HG02623 (cell line): ENCODE measurements around the gene SLC36A3.
"Not testable (repeated sequence)": the region's sequence is repeated elsewhere in the genome, so short reads cannot be mapped to it uniquely, and the experiment has no call there.

Experiments
- ATAC-seq: cut with Tn5 transposase; IDR thresholded peaks from one replicate; pipeline ENCODE4 v1.9.1; 2021; ENCODE audit warnings: moderate library complexity; ENCODE audit not compliant: unreplicated experiment

SLC36A3 gene

DNA sequence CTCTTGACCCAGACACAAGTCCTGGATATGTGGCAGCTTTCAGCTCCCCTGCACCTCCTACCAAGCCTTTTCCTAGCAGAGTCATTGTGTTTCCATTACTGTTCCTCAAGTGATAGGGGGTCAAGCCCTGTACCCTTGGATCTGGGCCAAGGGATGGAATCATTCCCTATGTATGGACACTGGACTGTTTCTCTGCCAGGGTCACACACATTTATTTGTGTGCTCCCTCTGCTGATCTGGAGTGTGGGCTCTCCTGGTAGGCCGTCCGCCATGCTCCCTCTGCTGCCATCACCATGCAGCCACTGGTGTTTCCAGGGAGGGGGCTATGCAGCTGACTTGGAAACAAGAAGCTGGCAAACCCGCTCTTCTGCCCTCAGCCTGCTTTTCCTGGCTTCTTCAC, 41.0 kb downstream of the SLC36A3 start:
- ATAC-seq: no peak

DNA sequence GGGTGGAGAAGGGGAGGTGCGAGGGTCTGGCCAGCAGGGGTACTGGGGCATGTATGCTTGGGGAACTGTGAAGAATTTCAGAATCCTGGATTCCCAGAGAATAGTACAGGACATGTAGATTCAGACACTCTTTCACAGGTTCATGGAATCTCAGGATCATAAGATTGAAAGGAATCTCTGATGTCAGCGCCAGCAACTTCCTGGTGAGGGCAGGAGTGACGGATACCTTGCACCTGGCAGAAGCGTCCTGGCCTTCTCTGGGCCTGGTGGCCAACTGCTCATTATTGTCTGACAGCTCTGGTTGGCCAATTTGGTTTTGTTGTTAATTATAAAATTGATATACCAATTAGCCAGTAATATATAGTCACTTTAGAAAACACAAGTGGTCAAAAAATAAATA, 43.6 kb downstream of the SLC36A3 start:
- ATAC-seq: no peak

DNA sequence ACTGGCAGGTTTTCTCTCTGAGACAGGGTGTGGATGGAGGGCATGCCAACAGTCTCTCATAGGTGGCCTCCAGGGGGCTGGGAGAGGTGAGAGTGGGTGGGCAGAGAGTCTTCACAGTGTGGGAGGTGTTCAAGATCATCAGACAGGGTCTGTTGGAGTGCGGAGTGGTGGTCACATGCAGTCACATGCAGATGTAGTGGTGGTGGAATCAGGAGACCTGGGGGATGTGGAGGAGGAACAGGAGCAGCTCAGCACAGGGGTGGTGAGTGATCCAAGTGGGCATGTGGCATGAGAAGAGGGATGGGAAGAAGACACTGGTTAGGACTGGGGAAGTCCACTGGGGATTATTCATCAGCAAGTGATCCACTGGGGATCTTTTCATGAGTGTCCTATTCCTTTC, 44.8 kb downstream of the SLC36A3 start:
- no peak for ATAC-seq

DNA sequence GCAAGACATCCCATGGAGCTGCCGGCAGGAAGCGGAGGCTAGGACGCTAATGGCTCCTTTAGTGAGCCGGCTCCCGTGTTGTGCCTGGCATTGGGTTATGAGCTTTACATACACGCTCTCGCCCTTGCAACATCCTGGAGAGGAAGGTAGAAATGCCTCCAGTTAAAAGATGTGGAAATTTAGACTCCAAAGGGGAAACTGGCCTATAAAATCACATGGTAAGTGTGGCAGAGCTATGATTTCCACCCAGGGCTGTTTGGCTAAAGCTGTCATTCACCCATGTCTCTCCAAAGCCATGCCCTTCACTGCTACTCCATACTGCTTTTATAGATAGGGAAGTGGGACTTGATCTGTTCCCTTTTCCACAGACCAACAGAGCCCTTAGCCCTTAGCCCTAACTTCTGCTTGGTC, 45.4 kb downstream of the SLC36A3 start:
- no peak for ATAC-seq

DNA sequence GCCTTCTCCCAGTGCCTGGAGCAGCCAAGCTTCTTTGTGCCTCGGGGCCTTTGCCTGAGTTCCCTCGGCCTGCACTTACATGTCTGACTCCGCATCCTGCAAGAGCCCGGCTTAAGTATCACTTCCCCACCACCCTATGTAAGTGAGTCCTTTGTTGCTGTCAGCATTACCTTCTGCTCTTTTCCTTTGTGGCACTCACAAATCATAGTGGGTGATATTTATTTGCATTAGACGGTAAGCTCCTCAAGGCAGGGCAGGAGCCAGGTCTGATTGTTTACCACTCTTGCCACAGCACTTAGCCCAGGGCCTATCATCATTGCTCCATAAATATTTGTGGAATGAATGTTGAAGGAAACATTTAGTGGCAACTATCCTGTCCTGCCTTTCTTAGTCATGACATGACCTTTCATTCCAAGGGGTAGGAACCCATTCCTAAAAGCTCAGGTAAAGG, 45.8 kb downstream of the SLC36A3 start:
- ATAC-seq: peak; percentile 25

DNA sequence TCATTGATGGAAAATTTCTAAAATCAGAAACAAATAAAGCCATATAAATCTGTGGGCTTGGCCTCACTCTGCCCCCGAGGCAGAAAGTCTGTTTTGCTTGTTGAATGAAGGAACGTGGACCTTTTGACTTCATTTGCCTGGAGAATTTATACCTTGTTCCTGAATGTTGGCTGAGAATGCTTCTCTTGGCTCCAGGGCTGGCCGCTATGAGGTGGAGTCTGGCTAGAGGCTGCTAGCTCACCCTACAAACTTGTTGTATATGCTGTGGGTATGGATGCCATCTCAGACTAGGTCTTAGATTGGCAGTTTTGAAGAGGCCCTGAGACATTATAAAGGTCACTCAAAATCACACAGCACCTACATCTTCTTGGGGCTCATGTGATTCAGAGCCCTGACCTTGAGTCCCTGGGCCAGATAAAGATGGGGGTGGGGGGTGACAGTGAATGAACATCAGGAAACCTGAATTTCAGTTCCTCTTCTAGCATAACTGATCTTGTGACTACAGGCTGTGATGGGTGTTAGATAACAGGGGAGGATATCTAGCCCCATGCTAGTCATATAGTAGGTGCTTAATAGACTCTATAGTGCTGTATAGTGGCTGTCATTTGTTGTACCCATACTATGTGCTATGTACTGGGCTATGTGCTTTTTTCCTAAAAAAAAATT, 47.8 kb downstream of the SLC36A3 start:
- ATAC-seq: peak; percentile 32

DNA sequence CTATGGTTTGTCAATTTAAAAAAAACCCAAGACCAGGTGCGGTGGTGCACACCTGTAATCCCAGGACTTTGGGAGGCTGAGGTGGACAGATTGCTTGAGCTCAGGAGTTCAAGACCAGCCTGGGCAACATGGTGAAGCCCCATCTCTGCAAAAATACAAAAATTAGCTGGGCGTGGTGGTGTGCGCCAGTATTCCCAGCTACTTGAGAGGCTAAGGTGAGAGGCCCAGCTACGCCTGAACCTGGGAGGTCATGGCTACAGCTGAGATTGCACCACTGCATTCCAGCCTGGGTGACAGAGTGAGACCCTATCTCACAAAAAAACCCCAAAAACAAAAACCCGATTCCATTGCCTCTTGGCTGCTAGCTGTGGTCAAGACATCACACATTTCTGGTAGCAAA, 48.6 kb downstream of the SLC36A3 start:
- ATAC-seq: not testable (repeated sequence)

DNA sequence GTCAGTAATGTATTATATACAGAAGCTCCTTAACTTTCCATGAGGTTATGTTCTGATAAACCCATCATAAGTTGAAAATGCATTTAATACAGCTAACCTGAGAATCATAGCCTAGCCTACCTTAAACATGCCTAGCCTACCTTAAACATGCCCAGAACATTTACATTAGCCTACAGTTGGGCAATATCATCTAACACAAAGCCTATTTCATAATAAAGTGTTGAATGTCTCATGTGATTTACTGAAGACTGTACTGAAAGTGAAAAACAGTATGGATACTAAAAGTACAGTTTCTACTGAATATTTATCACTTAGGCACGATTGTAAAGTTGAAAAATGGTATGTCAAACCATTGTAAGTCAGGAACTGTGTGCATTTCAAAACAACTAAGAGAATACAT, 49.0 kb downstream of the SLC36A3 start:
- no peak for ATAC-seq

DNA sequence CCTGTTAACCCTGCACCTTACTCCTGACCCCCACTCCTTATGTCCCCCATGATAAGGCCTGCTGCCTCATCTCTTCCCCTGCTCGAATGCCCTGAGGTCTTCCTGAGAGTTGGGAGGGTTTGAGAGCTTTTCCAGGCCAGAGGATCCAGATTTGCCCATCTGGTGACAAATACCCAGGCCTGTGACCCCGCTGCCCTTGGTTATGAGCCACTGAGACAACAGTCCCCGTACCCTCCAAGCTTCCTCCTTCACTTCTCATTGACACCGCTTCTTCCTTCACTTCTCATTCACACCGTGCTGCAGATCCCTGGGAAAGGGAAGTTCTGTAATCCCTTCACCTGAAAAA, 50.0 kb downstream of the SLC36A3 start:
- no peak for ATAC-seq

DNA sequence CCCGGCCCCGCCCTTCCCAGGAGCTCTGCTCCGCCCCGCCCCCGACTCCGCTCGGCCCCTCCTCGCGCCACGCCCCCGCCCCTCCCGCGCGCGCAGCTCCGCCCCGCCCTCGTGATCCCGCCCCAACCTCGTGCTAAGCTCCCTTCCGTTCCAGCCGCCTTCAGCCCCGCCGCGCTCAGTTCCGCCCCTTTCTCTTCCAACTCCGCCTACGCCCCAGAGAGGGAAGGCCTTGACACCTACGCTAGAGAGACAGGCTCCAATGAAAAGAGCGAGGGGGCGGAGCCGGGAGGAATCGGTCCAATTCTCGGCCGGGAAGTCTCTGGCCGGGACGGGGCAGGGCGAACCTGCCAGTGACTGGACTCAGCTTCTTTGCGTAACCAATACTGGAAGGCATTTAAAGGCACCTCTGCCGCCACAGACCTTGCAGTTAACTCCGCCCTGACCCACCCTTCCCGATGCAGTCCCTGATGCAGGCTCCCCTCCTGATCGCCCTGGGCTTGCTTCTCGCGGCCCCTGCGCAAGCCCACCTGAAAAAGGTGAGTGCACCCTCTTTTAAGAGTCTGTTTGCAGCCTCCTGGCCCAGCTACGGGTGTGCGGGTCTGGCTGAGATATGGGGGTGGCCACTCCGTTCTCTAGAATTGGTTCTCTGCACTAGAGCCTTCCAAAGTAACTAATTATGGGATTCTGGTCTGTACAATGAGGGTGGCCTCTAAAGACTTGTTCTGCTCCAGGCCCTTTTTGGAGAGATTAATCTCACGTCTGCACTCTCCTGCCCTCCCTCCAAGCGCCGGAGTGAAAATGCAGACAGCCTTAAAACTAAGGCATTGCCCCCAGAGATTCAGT, 50.6 kb downstream of the SLC36A3 start, which contains the start of gene GM2A:
GM2A (plus strand) TSS at position 424 of the 843 bp plus-strand sequence; CDS start at position 456, 32 bp downstream.
- ATAC-seq: peak; percentile 74

DNA sequence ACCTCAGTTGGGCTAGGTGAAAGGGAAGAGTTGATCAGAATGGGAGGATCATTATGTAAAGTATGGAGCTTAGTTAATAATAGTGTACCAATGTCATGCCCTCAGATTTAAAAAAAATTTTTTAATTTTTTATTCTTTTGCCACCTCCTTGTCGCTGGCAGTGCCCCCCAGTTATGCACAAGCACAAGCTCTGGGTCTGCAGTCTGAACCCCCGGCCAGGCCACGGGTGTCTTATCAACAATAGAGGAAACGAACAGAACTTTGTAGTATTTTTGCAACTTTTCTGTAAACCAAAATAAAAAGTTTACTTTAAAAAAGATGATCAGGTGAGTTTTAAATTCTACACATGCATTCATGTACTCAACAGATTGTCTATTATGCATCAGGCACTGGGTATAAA, 51.9 kb downstream of the SLC36A3 start:
- no peak for ATAC-seq

DNA sequence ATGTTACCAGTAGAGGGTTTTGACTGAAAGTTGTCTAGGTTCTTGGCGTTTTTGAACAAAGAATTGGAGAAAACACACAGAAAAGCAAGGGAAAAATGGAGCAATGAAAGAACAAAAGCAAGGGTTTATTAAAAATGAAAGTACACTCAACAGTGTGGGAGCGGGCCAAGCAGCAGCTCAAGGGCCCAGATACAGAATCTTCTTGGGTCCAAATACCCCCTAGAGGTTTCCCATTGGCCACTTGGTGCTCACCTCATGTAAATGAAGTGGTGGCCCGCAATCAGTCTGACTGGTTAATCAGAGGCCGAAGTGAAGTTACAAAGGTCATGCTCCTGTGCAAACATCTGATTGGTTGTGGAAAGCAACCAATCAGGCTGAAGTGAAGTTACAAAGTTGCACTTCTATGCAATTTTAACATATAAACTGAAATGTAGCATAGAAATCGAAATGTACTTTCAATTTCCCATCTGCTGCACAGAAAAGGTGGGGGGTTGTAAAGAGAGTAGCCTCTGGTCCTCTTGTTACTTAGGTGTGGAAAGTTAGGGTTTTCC, 52.5 kb downstream of the SLC36A3 start:
- no peak for ATAC-seq

DNA sequence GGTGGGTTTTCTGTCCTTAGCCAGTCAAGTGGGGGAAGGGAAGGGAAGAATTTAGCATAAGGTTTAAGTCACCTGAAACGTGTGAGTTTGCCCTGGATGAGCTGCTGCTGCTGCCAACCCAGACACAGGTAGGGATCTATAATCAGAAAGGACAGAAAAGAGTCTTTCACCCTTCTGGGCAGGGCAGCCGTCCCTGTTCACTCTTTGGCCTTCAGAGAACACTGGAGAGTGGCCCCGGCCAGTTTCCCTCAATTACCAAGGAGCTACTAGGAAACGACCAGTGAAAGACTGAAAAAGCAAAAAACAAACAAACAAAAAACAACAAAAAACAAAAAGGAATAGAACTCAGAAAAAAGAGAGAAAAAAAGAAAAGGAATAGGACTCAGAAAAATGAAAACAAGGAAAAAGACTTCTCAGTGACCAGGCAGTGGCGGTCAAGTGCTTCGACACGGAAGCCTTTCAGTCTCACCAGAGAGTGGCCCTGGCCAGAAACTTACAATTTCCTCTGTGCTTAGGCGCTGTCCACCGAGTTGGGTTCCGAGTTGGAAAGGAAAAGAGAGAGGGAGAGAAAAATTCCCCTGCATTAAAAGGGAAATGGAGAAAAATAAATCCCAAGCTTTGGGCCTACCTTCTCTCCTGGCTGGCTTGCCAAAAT, 53.1 kb downstream of the SLC36A3 start:
- no peak for ATAC-seq

DNA sequence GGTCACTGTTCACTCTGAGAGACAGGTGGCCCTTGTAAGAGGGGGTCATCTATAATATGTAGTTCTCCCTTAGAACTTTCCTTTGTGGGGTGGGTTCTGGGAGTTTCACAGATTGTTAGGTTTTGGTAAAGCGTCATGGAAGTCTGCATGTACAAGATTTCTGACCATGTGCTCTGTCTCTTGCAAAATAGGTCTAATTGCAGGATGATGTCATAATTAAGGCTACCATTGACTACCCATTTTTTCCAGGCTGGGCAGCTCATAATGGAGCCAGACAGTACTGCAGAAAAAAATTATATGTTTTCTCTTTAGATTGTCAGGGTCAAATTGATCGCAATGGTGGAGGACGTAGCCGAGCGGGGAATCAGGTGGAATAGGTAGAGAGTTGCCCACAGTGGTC, 54.3 kb downstream of the SLC36A3 start:
- ATAC-seq: no peak

DNA sequence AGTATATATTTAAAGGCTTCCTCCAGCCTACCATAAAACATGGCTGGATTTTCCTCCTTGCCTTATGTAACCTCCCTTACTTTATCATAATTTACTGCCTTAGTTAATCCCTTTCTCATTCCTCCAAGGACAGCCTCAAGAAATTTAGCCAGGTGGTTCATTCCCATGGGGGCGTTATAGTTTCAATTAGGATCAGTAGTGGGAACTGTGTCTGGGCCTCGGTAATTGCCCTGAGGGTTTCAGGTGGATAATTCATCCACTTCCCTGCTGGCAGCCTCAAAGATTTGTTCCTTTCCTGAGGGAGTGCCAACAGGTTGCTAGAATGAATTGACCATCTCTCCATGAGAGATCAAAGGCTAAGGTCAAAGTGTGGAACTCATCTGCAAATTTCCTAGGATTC, 54.9 kb downstream of the SLC36A3 start:
- ATAC-seq: no peak

DNA sequence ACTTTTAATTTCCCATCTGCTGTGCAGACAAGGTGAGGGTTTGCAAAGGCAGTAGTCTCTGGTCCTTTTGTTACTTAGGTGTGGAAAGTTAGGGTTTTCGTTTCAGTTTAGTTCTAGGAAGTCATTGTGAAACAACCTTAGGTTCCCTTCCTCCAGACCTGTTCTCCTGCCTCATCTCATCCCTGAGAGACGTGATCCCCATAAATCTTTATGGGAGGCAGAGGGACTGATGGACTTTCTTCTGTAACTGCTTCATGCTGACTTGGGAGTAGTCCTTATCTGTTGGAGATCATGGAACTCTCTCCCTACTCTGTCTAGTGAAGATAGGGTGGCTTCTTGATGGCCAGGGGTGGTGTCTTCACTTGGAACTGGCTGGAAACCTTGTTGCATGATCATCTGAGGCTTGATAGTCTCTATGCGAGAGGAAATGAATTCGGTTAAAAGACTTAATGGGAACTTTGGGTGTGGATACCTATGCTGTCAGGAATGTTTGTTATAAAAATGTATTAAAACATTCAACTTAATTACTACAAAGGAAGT, 57.8 kb downstream of the SLC36A3 start:
- ATAC-seq: no peak

DNA sequence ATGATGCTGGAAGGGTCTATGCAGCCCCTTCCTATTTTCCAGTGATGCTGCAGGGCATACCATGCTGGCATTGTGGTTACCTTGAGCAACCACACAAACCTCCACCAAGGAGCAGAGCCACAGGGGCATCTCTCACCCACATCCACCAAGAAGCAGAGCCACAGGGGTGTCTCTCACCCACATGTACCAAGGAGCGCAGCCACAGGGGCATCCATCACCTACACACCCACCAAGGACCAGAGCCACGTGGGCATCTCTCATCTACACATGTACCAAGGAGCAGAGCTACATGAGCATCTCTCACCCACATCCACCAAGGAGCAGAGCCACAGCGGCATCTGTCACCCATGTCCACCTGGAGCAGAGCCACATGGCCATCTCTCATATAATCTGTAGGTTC, 59.4 kb downstream of the SLC36A3 start:
- no peak for ATAC-seq

DNA sequence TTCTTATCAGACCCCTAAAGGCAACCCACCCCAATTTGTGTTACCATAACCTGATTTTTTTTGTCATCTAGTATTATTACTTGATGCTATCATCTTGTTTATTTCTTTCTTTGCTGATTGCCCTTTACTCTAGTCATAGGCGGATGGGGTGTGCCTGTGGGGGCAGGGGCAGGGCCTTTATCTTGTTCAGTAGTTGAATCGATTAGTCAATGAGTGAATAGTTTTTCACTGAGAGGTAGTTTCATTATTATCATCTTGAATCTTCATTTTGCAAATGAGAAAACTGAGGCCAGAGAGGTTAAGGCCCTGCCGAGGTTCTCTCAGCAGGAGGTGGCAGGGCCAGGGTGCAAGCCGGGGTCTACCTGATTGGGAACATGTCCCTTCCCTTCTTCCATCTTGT, 60.0 kb downstream of the SLC36A3 start:
- no peak for ATAC-seq

DNA sequence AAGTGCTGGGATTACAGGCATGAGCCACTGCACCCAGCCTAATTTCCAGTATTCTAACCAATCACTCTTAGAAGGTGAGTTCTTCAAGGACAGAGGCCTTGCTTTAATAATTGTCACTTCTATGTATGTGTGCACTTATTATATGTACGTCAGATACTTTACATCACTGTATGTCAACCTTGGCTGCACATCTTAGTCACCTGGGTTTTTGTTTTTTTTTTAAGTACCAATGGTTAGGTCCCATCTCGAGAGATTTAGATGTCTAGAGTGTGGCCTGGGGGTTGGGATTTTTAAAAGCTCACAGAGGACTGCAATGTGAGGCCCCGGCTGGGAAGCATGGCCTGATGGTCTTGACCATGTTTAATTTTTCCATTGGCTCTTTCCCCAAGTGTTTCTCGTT, 60.4 kb downstream of the SLC36A3 start:
- no peak for ATAC-seq

DNA sequence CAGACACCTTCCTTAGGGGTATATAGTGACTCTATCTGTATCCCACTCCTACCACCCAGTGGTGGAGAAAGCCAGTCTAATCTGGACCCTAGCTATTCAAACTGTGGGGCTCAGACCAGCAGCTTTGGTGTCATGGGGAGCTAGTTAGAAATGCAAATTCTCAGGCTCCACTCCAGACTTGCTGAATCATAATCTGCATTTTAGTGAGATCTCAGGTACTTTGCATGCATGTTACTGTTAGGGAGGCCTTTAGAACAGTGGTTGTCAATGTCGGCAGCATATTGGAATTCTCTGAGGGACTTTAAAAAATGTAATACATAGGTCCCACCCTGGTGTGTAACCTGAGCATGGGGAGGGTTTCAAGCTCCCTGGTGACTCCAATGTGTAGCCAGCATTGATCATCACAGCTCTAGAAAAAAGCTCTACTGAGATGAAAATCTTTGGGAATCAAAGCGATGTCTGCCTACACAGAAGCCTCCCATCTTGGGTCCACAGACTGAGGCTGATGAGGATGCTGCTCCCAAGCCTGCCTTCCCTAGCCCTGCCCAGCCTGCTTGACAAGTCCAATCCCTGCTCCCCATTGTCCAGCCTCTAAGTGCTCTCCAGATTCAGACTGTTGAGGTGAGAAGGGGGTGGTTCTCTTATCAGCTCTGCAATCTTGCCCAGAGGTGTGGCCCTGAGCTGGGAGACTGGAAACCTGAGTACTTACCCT, 62.5 kb downstream of the SLC36A3 start:
- no peak for ATAC-seq
